ENCODE data around the gene GPR63.

DNA sequence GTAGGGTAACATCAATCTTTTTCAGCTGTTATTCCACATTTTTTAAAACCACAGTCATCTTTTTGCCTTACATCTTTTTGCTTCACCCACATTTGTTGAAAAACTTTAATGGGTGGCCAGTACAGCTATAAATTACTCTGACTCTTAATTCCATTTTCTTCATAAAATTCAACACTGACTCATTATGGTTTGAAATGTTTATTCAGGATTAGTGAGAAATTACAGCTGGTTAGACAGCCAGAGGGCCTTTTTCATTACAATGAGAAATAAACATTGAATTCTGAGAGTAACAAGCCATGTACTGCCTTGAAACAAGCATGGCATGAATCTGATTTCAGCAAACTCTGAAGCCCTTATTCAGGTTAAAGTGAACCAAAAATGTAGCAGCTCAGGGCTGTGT lies 40.9 kb upstream of the GPR63 start:
- TF ChIP-seq POLR2A (IDR thresholded peaks at IDR 0.05; ENCODE audit: low read length) (no peak), GATA1 (IDR thresholded peaks at IDR 0.05; ENCODE audit: low read depth, low read length) (no peak)
